Transverse colon (tissue), 4 donors: ENCODE data around the gene CYB5R4.

Experiments
- CTCF ChIP-seq, 5 experiments: fragments of 200-600 bp in 3 of 5; fragments of 450-650 bp in 2 of 5; sonication (generic) in 3 of 5; IDR thresholded peaks; 1 replicate in 2 of 5; 2 replicates in 3 of 5; pipeline ENCODE4 v1.5.1; 2016 to 2017; ENCODE audit warnings: antibody characterized with exemption in 5 of 5, inconsistent platforms in 3 of 5, mild to moderate bottlenecking in 2 of 5, moderate library complexity in 1 of 5
- EP300 ChIP-seq: sonication (generic); formaldehyde crosslinking; IDR thresholded peaks from one replicate; pipeline ENCODE4 v1.6.1; 2017; ENCODE audit warnings: antibody characterized with exemption, low read depth
- POLR2A ChIP-seq: fragments of 450-650 bp; IDR thresholded peaks from one replicate; pipeline ENCODE4 v1.6.1; 2016; ENCODE audit warnings: antibody characterized with exemption, mild to moderate bottlenecking, moderate library complexity
- POLR2AphosphoS5 ChIP-seq, 3 donors: sonication (generic); formaldehyde crosslinking; IDR thresholded peaks; one replicate each; pipeline ENCODE4 v1.6.1; 2016; ENCODE audit warnings: antibody characterized with exemption in 3 of 3

- no peak for TF ChIP-seq CTCF (IDR thresholded peaks at IDR 0.05)
- no peak for TF ChIP-seq POLR2A
- TF ChIP-seq POLR2AphosphoS5 (IDR thresholded peaks at IDR 0.05) = no peak
- no peak for TF ChIP-seq EP300
Observed at GRCh38 chr6:83893024-83893423, 33.5 kb downstream of the CYB5R4 start.
